HG03025 (cell line): ENCODE results near the gene ANO1.

ENCODE experiments used
- ATAC-seq: cut with Tn5 transposase; IDR thresholded peaks from one replicate; pipeline ENCODE4 v1.9.1; 2021; ENCODE audit warnings: mild to moderate bottlenecking, moderate library complexity; ENCODE audit not compliant: unreplicated experiment, low FRiP score

Gene ANO1

DNA sequence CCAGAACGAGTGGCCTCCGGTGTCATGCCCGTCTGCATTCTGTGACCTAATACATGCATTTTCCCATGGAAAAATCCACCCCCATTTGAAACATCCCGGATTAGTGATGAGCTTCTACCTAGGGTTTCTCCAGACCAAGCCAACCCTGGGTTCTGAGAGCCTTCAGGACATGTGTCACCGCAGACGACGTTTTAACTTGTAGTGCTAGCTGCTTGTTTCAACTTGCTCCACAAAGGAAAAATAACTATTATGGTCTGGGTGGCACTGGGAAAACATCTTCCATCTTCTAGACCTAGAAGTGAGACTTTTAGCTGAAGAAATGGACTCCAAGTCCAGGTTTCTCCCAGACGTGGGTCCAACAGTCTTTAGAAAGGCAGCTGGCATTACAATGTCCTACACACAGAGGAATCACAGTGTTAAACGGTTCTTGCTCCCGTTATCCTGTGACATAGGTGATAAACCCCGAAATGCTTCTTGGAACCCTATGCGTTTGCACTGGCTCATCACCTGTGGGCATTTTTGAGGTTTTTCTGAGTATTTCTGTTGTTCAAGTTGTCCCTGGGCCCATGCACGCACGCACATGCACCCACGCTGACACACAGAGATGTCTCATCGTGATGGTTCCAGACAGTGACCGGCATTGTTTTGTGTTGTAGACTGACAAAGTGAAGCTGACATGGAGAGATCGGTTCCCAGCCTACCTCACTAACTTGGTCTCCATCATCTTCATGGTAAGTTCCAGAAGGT lies 78.3 kb downstream of the ANO1 start:
- ATAC-seq = no peak

DNA sequence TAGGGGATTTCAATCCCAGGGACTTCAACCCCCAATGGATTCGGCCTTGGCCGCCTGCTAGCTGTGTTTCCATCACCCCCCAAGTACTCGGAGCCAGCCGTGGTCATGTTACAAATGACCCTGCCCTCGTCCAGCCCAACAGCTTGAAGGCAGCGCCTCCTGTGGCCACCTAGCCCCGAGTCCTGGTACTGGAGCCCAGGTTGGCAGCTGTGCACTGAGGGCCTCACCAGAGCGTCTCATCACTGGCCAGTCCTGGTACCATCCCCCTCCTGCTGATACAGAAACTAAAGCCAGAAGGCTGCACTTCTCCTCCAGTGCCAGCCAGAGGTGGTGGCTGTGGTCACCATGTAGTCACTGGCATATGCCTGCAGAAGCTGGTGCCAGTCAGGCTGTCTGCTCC lies 80.1 kb downstream of the ANO1 start:
- ATAC-seq = no peak

DNA sequence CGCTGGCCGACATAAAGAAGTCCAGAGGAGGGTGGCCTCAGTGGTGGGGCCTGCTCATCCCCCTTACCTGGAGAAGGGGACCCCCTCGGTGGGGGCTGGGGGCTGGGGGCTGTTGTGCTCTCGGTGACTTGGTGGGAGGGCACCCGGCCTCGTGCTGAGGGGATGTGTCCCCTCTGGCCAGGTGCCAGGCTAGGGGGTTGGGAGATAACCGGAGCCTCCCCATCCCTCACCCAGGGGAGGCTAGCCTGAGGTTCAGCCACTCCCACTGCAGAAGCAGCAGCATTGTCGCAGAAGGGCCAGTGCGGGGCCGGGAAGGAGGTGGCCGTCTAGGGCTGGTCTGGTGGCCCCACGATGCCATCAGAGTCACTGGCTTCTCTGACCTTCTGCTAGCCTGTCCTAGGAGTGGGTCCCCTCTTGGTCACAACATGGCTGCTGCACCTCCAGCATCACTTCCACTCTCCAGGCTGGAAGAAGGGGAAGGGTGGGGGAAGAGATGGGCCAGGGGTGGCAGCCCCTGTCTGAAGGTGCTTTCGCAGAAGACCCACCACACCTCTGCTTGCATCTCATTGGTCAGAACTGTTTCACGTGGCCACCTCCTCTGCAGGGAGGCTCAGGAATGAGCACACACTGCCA lies 80.8 kb downstream of the ANO1 start:
- ATAC-seq = no peak

DNA sequence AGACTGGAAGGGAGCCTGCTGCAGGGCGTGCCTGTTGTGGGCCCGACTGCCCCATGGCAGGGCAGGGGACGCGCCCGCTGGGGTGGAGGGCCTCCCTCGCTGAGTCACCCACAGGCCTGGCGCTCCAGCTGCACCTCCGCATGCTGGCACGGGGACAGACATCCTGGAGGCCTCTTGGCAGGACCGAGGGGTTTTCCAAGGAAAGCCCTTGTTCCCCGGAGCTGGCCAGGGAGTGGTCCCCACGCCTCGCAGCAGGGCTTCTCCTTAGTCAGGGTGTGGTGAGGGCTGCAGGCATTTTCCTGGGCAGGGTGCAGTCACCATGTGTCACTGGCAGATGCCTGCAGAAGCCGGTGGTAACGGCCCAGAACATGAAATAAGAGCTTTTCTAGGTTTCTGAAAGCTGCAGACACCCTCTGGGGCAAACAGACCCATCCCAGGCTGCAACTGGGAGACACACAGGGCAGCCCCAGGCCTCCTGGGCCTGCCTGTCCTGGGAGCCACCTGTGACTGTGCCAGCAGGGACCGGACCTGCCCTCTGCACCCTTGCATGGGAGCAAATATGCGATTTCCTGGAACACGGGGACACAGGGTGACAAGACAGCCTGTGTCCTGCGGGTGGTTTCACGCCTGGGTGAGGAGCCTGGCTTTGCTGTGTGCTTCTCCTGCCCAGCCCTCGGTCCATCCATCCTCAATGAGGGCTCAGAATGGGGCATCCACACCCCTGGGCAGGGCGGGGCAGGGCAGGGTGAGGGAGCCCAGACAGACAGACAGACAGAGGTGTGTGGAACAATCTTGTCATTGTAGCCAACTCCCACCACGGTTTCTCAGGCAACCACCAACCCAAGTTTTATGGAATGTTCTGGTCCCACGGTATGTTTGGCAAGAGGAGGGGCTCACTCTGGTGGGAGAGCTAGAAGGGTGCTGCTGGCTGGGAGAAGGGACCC lies 81.8 kb downstream of the ANO1 start:
- no peak for ATAC-seq

DNA sequence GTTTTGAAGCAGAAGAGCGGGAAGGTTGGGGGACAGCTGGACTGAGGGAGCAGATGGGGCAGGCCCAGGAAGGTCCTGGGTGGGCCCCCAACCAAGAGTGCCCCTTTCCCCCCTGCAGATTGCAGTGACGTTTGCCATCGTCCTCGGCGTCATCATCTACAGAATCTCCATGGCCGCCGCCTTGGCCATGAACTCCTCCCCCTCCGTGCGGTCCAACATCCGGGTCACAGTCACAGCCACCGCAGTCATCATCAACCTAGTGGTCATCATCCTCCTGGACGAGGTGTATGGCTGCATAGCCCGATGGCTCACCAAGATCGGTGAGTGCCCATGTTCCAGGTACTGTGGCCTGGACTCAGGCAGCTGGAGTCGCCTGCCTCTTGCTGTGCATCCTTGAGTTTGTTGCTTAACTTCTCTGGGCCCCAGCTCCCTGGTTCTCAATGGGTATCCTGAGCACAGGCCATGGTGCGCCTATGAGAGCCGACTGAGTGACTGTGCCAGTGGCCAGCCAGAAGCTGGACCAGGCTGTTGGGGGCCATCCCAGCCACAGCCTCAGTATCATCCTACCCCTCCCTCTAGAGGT lies 83.0 kb downstream of the ANO1 start:
- ATAC-seq = no peak

DNA sequence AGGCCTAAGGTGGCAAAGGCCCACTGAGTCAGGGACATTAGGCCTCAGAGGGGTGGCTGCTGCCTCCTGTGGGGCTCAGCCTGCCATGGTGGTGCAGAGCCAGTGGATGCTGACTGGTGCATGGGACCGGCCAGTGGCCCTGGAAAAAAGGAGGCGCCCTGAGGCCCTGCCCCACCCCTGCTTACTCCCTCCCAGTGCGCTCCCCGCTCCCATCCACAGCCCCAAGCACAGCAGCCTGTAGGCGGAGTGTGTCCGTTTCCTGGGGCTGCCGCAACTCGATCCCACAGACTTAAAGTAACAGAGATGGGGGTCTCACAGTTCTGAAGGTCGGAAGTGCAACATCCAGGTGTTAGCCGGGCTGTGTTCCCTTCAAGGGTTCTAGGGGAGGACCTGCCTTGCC lies 86.6 kb downstream of the ANO1 start:
- no peak for ATAC-seq

DNA sequence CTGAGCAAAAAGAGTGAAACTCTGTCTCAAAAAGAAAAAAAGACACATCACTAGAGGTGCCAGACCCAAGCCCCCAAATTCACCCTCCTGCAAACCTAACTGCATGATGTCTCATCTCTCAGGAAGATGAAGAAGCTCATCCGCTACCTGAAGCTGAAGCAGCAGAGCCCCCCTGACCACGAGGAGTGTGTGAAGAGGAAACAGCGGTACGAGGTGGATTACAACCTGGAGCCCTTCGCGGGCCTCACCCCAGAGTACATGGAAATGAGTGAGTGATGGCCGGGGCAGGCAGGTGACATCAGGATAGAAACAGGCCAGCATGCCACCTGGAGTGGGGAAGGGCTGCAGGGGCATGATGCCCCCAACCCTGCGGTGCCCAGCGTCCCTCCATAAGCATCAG lies 89.0 kb downstream of the ANO1 start:
- no peak for ATAC-seq

DNA sequence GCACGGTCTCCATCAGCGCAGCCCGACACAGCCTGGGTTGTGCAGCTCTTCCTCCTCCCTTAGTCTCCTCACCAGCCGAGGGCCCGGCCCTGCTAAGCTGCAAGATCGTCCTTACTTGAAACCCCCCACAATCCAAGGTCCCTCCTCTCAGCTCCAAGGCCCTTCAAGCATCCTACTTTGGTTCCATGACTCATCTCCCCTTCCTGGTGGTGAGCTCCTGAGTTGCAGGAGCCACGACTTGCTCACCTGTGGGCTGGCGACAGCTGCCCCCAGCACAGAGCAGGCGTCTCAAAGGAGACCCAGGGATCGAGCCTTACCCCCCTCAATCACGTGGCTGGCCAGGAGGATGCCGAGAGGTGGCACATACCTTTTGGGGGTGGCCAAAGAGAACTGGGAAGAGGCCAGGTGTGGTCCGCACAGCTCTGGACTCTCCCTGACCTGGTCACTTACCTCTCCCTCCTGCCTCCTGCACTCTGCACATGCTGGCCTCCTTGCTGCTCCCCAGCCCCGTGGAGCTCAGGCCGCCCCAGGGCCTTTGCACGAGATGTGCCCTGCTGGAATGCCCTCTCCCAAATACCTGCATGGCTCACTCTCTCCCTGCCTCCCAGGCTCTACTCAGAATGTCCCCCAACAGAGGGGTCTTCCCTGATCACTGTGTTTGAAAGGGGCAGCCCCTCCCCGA lies 89.7 kb downstream of the ANO1 start:
- ATAC-seq = no peak

DNA sequence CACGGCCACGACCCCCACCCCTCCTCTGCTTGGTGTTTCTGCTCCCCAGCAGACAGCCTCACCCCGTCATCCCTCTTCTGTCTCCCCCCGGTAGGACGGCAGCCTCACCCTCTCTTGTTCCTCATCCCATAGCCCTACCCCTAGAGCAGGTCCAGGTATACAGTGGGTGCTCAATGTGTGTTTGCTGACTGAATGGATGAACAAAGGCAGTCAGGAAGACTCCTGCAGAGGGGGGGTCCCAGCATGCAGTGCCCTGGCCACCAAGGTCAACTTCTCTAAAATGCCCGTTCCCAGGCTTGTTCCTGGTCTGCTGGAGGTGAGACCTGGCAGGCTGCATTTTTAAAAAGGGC lies 90.3 kb downstream of the ANO1 start:
- ATAC-seq = no peak

DNA sequence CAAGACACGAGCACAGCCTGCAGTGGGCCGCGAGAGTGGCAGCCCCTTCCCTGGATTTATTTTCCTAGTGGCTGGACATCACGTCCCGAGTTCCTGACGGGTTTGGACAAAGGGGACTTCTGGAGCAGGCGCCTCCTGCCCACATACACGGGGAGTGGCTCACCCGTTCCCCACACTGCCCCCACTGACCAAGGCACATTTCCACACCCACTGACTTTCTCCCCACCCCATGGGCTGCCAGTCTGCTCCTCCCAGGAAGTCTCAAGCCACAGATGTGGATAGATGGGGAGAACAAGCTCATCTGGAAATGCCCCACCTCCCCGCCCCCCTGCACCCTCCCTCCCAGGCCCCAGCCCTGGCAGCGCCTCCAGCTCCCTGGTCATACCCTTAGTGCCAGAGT lies 91.0 kb downstream of the ANO1 start:
- ATAC-seq = no peak

DNA sequence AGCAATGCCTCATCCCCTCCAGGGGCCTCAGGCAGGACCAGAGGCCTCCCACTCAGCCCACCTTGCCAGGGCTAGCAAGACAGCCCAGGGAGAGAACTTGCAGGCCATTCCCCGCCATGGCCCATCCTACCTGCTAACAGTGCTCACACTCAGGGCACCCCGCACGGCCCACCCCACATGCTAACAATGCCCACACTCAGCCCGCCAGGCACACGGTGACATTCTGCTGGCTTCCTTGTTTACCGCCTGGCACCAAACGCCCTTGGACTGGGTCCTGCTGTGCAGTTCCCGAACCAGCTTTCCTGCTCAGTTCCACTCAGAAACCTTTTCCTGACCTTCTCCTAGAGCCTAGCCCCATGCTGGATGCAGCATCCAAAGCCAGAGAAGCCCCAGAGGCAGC lies 91.5 kb downstream of the ANO1 start:
- no peak for ATAC-seq

DNA sequence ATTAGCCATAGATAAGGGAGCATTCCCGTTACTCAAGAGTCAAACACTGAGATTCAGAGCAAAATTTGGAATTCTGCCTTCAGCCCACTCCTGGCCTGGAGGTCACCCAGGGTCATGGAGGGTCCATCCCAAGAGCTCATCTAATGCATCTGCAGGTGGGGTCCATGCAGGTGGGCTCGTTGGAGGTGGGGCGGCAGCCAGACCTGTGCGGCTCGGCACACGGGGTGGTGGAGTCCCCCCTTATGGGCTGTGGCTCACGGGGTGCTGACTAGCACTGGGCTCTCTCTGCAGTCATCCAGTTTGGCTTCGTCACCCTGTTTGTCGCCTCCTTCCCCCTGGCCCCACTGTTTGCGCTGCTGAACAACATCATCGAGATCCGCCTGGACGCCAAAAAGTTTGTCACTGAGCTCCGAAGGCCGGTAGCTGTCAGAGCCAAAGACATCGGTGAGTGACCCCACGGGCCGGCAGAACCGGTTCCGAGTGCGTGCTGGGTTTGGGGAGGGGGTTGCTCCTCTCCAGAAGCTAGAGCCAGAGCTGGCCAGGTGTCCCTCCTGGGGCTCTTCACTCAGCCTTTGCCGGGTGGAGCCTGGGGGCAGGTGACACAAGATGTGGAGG lies 92.6 kb downstream of the ANO1 start:
- ATAC-seq = no peak

DNA sequence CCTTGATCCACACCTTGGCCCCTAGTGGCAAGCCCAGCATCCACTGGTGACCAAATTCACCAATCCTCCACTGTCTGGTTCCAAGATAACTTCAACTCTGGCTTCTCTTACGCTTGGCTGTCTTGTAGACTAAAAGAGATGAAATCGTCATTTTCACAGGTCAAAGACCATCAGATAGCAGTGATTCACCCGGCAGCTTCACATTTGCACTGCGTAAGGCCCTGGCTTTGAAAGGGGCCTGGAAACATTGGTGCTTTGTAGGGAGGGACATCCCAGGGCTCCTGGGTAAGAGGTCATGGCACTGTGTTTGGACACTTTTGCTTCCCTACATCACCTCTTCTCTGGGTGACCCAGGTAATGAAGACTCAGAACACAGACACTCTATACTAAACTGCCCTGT lies 94.9 kb downstream of the ANO1 start:
- no peak for ATAC-seq

DNA sequence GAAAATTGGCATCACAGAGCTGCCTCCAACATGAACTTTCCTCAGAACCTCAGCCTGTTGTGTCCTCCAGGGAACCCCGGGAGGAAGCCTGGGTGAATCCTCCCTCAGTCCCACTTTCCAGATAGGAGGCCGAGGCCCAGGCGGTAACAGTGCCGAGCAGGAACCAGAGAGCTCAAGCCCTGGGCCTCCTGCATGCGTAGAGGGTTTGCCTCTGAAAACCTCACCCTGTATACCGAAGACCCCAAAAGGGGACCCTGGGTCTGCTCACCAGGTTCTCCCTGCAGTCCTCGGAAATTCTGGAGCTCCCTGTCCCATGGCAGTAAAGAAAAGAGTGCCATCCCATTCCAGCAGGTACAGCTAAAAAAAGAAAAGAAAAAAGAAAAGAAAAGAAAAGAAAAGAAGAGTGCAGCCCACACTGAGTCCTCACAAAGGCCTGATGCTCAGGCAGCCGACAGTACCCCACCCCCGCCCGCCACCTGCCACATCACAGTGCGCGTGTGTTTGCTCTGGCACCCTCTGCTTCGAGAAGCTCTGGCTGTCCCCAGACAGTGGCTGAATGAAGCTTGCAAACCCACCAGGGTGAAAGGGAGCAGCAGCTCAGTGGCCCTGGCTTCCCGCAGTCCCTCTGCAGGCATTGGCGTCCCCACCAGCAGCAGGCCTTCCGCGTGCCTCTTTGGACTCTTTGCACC lies 96.6 kb downstream of the ANO1 start:
- no peak for ATAC-seq

DNA sequence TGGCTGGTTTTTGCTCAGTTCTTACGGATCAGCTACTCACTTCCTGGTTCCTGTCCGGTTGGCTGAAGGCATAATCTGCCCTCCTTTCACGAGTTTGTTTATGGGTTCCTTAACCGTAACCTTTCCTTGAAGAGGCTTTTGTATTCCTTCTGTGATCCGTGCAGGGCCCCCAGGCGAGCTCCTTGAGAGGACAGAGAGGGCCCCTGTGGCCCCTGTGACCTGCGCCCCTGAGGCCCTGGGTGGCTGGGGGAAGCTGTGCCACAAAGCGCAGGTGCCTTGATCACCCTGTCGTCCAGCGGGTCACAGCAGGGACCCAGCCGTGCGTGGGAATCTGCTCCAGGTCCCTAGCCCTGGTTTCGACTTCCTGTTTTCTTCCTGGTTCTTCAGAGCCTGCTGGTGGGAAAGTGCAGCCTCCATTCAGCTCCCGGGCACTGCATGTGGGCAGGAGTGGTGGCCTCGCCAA lies 97.2 kb downstream of the ANO1 start:
- no peak for ATAC-seq

DNA sequence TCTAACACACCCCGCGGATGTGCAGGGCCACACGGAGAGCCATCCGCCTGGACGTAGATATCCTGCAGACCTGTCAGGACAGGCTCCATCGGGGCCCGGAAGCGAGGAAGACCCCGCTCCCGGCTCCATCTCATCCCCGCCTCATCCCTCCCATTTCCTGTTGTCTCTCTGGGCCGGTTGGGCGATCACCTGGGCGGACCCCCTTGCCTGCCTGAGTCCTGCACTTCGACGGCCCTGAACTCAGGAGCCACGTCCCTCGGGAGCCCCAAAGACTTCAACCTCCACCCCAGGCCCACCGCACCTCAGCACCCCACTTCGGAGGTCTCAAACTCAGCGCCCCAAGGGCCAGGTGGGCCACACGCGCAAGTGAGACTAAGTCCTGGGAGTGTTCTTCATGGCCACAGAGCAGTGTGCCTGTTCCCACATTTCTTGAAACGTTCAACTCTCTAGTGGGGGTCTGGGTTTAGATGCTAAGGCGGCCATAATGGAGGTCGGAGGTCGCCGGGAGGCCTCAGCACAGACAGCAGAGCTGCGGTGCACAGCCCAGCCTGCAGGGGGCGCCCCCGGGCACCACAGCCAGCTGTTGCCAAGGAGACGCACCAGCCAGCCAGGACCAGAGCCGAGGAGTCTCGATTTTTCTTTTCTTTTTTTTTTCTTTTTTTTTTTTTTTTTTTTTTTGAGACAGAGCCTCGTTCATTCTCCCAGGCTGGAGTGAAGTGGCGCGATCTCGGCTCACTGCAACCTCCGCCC lies 99.0 kb downstream of the ANO1 start:
- ATAC-seq = no peak

DNA sequence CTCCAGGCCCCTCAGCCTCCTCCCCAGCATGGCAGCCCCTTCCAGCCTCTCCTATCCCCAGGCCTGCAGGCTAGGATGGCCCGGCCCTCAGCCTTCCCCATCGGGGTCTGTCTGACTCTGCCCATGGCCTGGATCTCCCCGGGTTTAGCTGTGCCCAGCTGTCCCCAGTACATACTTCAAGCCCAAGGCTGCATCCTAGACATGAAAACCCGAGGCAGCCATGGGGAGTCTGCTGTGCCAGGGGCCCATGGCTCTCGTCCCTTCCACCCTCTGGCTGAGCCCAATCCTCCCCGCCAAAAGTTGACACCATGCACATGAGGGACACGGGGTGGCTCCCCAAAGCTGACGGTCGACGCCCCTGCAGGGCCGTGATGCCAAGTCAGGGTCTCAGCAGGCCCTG lies 102.8 kb downstream of the ANO1 start:
- no peak for ATAC-seq

DNA sequence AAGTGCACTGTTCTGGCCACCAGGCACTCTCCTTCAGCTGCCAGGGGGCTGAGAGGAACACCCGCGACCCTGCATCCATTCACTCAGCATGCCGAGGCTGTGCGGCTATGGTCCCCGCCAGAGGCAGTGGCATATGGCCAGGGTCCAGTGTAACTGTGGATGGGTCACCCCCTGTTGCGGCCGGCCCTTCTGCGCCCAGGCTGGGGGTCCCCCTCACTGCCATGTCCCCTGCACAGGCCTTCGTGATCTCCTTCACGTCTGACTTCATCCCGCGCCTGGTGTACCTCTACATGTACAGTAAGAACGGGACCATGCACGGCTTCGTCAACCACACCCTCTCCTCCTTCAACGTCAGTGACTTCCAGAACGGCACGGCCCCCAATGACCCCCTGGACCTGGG lies 104.1 kb downstream of the ANO1 start:
- no peak for ATAC-seq

DNA sequence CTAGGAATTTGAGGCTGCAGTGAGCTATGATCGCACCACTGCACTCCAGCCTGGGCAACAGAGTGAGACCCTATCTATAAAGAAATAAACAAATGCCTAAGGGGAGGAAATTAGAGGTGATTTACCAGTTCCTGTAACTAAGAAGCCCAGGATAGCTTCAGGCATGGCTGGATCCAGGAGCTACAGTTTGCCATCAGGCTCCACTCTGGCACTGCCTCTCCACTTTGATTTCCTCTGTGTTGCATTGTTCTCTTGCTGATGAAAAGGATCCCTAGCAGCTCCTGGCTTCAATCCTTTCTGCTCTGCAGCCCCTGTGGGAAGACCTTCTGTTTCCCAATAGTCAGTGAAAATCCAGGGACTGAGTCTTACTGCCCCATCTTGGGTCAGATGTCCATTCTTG lies 104.9 kb downstream of the ANO1 start:
- no peak for ATAC-seq
